ENCODE results near the gene KIRREL3.

KIRREL3 gene

DNA sequence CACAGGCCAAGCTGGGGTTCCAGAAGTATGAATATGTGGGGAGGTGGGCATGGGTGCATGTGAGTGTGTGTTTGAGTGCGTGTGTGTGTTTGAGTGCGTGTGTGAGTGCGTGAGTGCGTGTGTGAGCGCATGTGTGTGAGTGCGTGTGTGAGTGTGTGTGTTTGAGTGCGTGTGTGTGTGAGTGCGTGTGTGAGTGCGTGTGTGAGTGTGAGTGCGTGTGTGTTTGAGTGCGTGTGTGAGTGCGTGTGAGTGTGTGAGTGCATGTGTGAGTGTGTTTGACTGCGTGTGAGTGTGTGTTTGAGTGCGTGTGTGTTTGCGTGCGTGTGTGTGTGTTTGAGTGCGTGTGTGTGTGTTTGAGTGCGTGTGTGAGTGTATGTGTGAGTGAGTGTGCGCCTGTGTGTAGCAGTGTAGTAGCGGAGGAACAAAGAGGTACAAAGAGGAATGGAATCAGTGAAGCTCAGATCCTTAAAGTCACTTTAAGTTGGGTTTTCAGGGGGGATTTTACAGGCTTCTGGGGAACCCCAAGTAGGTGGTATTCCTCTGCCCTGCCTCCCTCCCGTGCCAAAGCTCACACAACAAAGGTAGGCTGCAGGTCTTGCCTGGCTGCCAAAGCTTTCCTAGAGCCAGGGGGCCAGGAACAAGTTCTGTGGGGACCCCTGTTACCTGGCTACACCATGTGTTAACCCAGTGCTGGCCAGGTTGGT is 137.1 kb downstream of the KIRREL3 start:
- DNase-seq, result no peak

DNA sequence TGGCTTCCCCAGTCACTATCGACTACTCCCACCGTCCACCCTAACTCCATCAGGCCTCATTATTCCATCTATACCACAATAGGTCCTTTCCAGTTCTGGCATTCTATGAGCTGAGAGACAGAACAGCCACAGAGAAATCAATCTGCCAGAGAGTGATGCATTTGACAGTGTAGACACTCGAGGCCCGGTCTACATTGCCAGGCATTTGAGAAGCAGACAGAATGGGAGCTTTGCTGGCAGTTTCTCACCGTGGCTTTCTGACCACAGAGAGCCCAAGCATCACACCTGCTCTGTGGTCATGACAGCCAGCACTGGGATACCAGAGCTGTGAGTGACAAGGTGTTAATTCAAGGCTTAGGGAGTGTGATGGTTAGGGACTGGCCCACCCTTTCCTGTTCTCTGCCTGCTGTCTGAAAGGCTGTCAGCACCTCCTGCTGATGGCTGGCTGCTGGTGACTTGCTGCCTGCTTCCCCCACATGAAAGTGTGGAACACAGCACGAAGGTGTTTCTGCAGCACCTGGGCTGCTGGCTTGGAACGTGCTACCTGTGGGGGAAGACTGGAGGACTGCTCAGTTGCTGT is 137.8 kb downstream of the KIRREL3 start:
- no peak for DNase-seq

GRCh38 chr11:126861796-126862459 is 138.6 kb downstream of the KIRREL3 start:
- no peak for DNase-seq

DNA sequence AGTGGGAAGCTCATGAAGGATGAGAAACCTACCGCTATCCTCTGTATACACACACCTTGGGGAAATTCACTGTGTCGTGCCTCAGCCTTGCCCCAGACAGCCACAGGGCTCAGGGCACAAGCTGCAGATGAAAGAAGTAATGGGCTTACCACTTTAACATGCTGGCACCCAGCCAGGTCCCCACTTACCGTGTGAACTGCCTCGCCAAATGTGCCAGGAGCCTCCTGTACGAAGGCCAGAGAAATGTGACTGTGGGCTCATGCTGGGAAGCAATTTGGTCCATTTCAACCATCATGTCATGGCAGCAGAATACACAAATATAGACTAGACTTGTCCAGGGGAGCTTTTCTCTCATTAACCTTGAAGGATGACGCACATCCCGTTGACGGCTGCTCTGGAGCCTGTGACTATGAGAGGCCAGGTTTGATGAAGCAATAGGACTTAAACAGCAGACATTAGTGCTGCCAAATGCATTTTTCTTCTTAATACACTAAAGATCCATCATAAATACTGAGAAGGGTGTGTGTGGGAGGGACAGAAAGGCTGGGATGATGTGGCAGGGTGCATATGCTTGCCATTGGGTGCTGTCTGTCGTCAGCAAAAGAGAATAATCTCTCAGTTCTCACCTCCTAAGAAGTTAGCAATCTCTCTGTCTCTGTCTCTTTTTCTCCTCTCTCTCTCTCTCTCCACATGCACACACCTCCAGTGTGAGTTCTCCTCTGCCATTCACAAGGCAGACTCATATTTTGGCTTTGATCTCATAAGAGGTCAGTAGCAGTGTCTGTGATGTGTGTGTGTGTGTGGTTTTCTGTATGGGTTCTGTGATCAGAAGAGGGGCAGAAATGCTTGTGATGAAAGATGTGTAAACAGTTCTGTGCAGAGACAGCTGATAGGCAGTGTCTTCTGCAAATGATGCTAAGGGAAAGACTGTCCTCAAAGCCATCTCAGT is 142.4 kb downstream of the KIRREL3 start:
- no peak for DNase-seq

DNA sequence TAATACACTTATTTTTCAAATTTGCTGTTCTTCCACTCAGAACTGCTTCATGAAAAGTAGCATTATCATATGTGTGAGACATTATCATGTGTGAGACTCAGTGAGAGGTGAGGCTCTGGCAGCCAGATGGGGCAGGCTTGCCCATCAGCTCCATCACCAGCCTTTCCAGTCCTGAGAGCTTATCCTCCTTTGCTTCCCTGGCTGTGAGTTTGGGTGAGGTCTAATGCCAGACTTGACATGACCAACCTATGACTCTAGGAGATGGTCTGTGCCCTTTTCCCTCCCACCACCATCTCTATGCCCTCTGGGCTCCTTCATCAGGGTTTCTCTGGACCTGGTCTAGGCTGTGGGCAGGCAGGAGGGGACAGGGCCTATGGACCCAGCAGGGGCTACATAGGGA is 145.0 kb downstream of the KIRREL3 start:
- DNase-seq, result no peak

DNA sequence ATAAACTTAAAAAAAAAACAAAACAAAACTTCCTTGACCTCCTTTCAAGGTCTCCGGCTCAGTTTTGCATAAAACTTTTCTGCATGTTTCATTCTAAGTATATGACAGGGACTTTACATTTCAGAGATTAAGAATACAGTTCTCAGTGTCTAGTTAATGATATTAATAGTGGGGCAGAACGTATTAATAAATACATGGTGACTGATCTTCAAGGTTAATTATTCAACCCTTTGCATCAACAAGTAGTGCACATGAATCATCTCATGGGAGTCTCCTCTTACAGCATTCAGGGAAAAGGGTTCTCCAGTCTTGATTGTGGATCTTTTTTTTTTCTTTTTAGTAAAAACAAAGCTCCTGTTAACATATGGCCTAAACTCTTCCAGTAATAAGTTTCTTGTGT is 146.8 kb downstream of the KIRREL3 start:
- no peak for DNase-seq

GRCh38 chr11:126844789-126845188 is 155.8 kb downstream of the KIRREL3 start:
- DNase-seq, result no peak

DNA sequence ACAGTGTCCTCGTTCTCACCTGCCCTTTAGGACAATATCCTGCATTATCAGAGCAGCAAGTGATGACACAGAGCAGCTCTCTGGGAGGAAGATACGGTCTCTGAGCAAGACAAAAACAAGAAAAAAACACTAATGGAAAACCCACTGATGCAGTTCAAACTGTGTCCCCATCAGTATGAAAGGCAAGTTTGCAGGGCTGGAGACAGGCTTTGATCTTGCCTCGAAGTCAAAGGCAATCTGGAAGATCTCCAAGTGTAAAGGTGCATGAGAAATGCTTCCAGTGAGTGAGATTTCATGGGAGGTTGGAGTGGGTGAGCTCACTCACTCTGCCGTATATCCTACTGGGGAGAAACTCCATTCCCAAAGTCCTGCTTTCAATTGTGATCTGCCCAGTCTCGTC is 157.5 kb downstream of the KIRREL3 start:
- DNase-seq, result no peak

DNA sequence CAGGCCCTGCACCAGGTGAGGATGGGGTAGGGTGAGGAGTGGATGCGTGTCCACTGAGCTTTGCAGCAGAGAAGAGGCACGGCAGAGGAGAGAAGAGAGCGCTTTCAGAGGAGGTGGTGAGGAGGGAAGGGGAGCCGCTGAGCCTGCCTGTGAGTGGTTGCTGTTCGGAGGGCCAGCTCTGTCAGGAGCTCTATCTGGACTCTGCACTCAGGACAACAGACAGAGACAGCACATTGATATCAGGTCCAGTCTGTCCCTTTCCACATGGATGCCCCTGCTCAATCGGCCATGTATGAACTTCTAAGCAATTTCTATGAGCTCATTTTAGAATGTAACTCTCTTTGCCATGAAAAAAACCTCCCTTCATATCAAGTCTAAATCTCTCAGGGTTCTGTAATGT is 158.6 kb downstream of the KIRREL3 start:
- no peak for DNase-seq

- no peak for DNase-seq
These were observed 159.6 kb downstream of the KIRREL3 start for GRCh38 chr11:126840975-126841374.

DNA sequence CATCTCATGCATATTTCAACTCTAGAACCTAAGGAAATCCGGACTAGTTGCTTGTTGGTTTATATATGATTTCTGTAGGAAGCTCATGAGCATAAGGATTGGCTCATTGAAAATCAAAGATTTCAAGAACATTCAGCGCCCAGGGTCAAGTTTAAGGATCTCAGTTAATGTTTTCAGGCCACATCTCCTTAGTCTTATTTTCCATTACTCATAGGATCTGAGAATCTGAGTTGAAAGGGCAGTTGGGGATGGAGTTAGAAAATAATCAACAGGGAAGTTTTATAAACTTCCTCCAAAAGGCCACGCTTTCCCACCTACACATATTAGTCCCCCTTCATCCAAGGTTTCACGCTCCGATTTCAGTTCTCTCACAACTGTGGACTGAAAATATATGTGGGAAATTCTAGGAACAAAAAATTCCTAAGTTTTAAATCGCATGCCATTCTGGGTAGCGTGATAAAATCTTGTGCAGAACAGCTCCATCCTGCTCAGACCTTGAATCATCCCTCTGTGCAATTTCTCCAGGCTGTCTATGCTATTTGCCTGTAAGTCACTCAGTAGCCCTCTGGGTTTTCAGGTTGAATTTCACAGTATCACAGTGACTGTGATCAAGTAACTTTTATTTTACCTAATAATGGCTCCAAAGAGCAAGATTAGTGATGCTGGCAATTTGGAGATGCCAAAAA is 160.2 kb downstream of the KIRREL3 start:
- no peak for DNase-seq

- DNase-seq, result no peak
These were observed 161.1 kb downstream of the KIRREL3 start for GRCh38 chr11:126839496-126839895.

DNA sequence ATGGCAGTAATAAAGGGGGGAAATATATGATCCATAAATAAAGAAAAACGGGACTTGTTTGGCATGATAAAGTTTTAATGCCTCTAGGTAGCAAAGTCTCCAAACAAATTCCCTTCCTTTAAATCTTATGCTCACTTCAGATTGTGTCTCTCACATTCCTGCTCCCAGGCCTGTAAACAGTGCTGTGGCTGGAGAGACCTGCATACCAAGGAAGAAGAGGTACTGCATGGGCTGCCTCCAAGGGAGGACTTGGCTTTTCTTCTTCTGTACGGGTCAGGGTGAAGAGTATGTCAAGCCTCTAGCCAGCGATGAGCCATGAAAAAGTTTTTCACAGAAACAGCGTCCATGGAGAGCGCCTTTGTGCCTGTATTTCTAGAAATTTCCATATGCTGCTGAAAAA is 161.8 kb downstream of the KIRREL3 start:
- DNase-seq, result no peak

GRCh38 chr11:126837581-126837980 is 163.0 kb downstream of the KIRREL3 start:
- no peak for DNase-seq

- no peak for DNase-seq
These were observed 166.0 kb downstream of the KIRREL3 start for GRCh38 chr11:126834573-126834972.

- DNase-seq, result no peak
These were observed 166.4 kb downstream of the KIRREL3 start for GRCh38 chr11:126834149-126834548.

- DNase-seq, result no peak
These were observed 167.5 kb downstream of the KIRREL3 start for GRCh38 chr11:126833065-126833464.

- no peak for DNase-seq
These were observed 168.2 kb downstream of the KIRREL3 start for GRCh38 chr11:126832387-126832786.

DNA sequence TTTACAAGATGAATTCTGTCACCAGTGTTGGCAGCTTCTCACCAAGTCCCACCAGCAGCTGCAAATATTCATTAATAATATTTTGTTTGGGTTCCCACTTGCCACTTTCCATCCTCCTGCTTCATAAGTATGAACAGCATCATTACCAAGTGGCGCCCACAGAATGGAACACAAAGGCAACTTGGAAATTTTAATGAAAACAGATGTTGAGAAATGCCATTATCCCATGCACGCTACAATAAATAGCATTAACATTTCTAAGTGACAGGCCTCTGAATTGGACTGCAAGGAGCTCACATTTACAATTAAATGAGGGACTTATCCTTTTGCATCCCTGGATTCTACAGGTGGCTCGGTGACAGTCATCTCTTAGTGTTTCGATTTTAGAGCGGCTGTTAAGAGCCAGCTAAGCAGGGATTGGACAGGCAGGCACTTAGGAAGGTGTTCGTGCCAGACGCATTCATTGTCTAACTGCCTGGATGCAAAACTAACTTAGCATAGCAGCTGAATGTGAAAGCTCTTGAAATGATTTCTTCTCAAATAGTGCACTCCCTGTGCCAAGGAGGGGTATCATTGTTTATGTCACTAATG is 170.3 kb downstream of the KIRREL3 start:
- no peak for DNase-seq

DNA sequence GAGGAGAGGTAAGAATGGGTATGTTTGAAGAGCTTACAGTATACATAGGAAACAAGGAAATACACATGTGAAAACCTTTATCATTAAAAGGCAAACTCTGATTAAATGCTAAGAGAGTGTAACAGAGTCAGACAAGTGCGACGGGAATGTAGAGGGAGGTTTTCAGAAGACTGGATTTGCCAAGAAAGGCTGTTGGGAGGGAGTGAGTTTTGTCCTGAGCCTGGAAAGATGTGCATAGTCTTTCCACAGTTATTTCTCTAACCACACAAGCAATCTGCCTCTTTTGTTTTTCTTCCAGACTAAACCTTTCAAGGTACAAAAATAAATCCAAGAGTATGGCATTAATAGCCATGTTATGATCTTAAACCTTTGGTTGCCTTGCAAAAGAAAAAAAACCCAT is 170.9 kb downstream of the KIRREL3 start:
- DNase-seq, result no peak

DNA sequence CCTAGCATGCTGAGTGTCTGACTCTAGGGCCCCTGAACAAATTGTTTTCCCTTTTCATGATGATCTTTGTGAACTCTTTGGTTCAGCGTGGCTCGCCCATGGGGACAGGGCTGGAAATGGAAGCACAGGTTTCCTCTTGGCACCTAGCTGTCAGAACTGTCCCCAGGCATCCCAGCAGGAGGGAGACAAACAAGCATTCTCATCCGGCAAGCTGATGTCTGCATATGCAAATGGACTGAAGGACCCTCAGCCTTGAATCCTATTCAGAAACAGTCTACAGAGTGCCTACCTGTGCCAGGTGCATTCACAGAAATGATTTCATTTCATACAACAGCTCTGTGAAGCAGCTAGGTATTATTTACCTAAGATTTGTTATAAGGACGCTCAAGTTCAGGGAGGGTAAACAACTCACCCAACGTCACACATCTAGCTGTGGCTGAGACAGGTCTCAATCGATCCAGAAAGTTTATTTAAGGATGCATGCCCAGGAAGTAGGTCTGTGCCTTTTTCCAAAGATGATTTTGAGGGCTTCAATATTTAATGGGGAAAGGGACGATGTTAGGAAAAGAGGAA is 176.4 kb downstream of the KIRREL3 start:
- DNase-seq, result no peak

DNA sequence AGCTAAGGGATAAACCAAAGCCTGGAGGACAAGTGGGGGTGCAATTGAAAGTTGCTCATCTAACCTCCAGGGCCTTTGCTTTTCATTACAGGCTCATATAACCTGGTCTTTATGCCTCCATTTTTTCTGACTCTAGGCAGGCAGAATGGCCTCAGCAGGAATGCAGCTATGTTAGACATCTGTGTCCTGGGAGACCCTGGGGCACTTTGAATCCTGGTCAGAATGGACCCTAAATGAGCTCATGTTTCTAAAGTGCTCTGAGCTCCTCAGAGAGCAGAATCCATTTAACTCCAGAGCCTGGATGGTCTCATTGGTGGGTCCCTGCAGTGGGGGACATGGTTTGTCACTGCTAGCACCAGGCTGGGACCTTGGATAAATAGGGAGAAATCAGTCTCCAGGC is 177.3 kb downstream of the KIRREL3 start:
- no peak for DNase-seq
